Kidney epithelial cell (primary cell): ENCODE measurements around the gene LTC4S. TPM values are rescaled to one million over a fixed set of nuclear protein-coding genes. Genes with fewer than 3 reads are reported as not detected.

Experiments
- DNase-seq: peaks from one replicate; pipeline ENCODE4 v3.0.0-alpha.2; 2010; ENCODE audit warnings: low read depth
- H3K27me3 ChIP-seq: 2 replicates; pipeline ENCODE4 v1.6.0; 2011; ENCODE audit warnings: low read length; ENCODE audit not compliant: control insufficient read depth, insufficient read depth
- H3K36me3 ChIP-seq: 2 replicates; pipeline ENCODE4 v1.5.1; 2011; ENCODE audit warnings: low read length; ENCODE audit not compliant: control insufficient read depth, insufficient read depth
- H3K4me3 ChIP-seq: 2 replicates; pipeline ENCODE4 v1.5.1; 2011; ENCODE audit warnings: low read depth, mild to moderate bottlenecking, control low read depth, low read length
- CTCF ChIP-seq: IDR thresholded peaks from 2 replicates; pipeline ENCODE4 v1.5.1; 2011; ENCODE audit warnings: mild to moderate bottlenecking, moderate library complexity, low read length, control low read depth, inconsistent platforms; ENCODE audit not compliant: insufficient read depth, poor library complexity, severe bottlenecking
- total RNA-seq: library from RNA; depleted of rRNA; stranded (reverse); fragments of >200 nt; gene quantifications from 2 replicates; pipeline ENCODE4 v1.2.3, GENCODE V29; 2015

LTC4S gene
- total RNA-seq, 1 donor from 2014 or later = 5.1 TPM

- H3K4me3 ChIP-seq = no peak overlapping the region
- no peak for DNase-seq
- TF ChIP-seq CTCF = no peak
- peaks cover 2% of the 10 kb centered on the region for H3K36me3 ChIP-seq
- no peaks in the 10 kb centered on the region for H3K27me3 ChIP-seq
Measured at GRCh38 chr5:179802207-179802883, 8.6 kb downstream of the LTC4S start.

- Histone ChIP-seq H3K36me3 (peaks cover 2% of the 10 kb centered on the region), H3K4me3 (no peak overlapping the region), H3K27me3 (no peaks in the 10 kb centered on the region)
- DNase-seq = no peak
- TF ChIP-seq CTCF = no peak
Measured at GRCh38 chr5:179802950-179803562, 9.3 kb downstream of the LTC4S start.

- no peak overlapping the region for H3K4me3 ChIP-seq
- DNase-seq = no peak
- no peaks in the 10 kb centered on the region for H3K27me3 ChIP-seq
- no peak for TF ChIP-seq CTCF
- peaks cover 2% of the 10 kb centered on the region for H3K36me3 ChIP-seq
Measured at GRCh38 chr5:179803651-179804554, 10.1 kb downstream of the LTC4S start.

GRCh38 chr5:179804555-179804947 is 10.8 kb downstream of the LTC4S start:
- Histone ChIP-seq H3K36me3 (peaks cover 2% of the 10 kb centered on the region), H3K4me3 (peak overlapping the region; percentile 69), H3K27me3 (no peaks in the 10 kb centered on the region)
- DNase-seq = no peak
- TF ChIP-seq CTCF = no peak

GRCh38 chr5:179805070-179805528 is 11.3 kb downstream of the LTC4S start:
- TF ChIP-seq CTCF = no peak
- H3K4me3 ChIP-seq = peak overlapping the region; percentile 69
- H3K27me3 ChIP-seq = no peaks in the 10 kb centered on the region
- DNase-seq = no peak
- H3K36me3 ChIP-seq = no peaks in the 10 kb centered on the region
